HG02973 (cell line): ENCODE results near the gene HADHB.
"Not testable (repeated sequence)": the region's sequence is repeated elsewhere in the genome, so short reads cannot be mapped to it uniquely, and the experiment has no call there.

Experiments
- ATAC-seq: cut with Tn5 transposase; IDR thresholded peaks from one replicate; pipeline ENCODE4 v1.9.1; 2021; ENCODE audit warnings: moderate library complexity; ENCODE audit not compliant: unreplicated experiment

Gene HADHB

GRCh38 chr2:26243470-26244308, 1.1 kb upstream of the HADHB start:
- no peak for ATAC-seq

- peak; percentile 20 for ATAC-seq
Measured at GRCh38 chr2:26245231-26245732, 543 bp downstream of the HADHB start.

GRCh38 chr2:26245810-26246209, 1.1 kb downstream of the HADHB start:
- ATAC-seq = peak; percentile 53

GRCh38 chr2:26246818-26247217, 2.1 kb downstream of the HADHB start:
- ATAC-seq = no peak

- ATAC-seq = no peak
Measured at GRCh38 chr2:26249625-26250024, 4.9 kb downstream of the HADHB start.

GRCh38 chr2:26251893-26252292, 7.2 kb downstream of the HADHB start:
- ATAC-seq = no peak

- ATAC-seq = no peak
Measured at GRCh38 chr2:26255759-26256384, 11.1 kb downstream of the HADHB start.

GRCh38 chr2:26258836-26259235, 14.1 kb downstream of the HADHB start:
- ATAC-seq = not testable (repeated sequence)

- ATAC-seq = no peak
Measured at GRCh38 chr2:26268213-26268612, 23.5 kb downstream of the HADHB start.

GRCh38 chr2:26268670-26269385, 24.1 kb downstream of the HADHB start:
- not testable (repeated sequence) for ATAC-seq

GRCh38 chr2:26269571-26270158, 24.9 kb downstream of the HADHB start:
- no peak for ATAC-seq

- no peak for ATAC-seq
Measured at GRCh38 chr2:26270373-26270772, 25.6 kb downstream of the HADHB start.

- no peak for ATAC-seq
Measured at GRCh38 chr2:26273501-26273900, 28.8 kb downstream of the HADHB start.

GRCh38 chr2:26274058-26274613, 29.4 kb downstream of the HADHB start:
- ATAC-seq = no peak

GRCh38 chr2:26276484-26277227, 31.9 kb downstream of the HADHB start:
- ATAC-seq = no peak

- ATAC-seq = no peak
Measured at GRCh38 chr2:26279886-26280285, 35.1 kb downstream of the HADHB start.

GRCh38 chr2:26281226-26281625, 36.5 kb downstream of the HADHB start:
- no peak for ATAC-seq

GRCh38 chr2:26283606-26284005, 38.9 kb downstream of the HADHB start:
- ATAC-seq = no peak

GRCh38 chr2:26284132-26284531, 39.4 kb downstream of the HADHB start:
- ATAC-seq = no peak

- ATAC-seq = no peak
Measured at GRCh38 chr2:26285931-26286330, 41.2 kb downstream of the HADHB start.
